CD4-positive, alpha-beta memory T cell (primary cell): ENCODE measurements around the gene TRPC4AP. TPM values are rescaled to one million over a fixed set of nuclear protein-coding genes. Genes with fewer than 3 reads are reported as not detected.

Experiments
- CTCF ChIA-PET: fragments of 350-600 bp; sonication (Branson Sonifier 250); formaldehyde crosslinking; loops from one replicate; lab custom pipeline; 2021; ENCODE audit warnings: inconsistent platforms; ENCODE audit not compliant: partially characterized antibody; lab: Charles Lee
- POLR2A ChIA-PET: fragments of 350-600 bp; sonication (Branson Sonifier 250); formaldehyde crosslinking; loops from one replicate; lab custom pipeline; 2021; ENCODE audit not compliant: partially characterized antibody; lab: Charles Lee
- DNase-seq, 5 donors: peaks; one replicate each; pipeline versions ENCODE4 v3.0.0 to v3.0.0-alpha.2; 2020 to 2022; ENCODE audit warnings: mixed read lengths in 1 of 5
- H3K27ac ChIP-seq: one replicate; pipeline ENCODE4 v1.7.0; 2013; ENCODE audit warnings: low read depth, low read length
- H3K27me3 ChIP-seq: 2 replicates; pipeline ENCODE4 v1.7.0; 2013; ENCODE audit warnings: mild to moderate bottlenecking, low read length, moderate library complexity; ENCODE audit not compliant: insufficient read depth
- H3K36me3 ChIP-seq: 2 replicates; pipeline ENCODE4 v1.7.0; 2013; ENCODE audit warnings: mild to moderate bottlenecking, low read length, moderate library complexity; ENCODE audit not compliant: insufficient read depth
- H3K4me1 ChIP-seq: 2 replicates; pipeline ENCODE4 v1.7.0; 2013; ENCODE audit warnings: mild to moderate bottlenecking, low read length, moderate library complexity; ENCODE audit not compliant: insufficient read depth
- H3K4me3 ChIP-seq, 2 donors: one replicate each; pipeline ENCODE4 v1.7.0; 2013; ENCODE audit warnings: low read length in 2 of 2, mild to moderate bottlenecking in 1 of 2
- H3K9me3 ChIP-seq, 2 donors: one replicate each; pipeline ENCODE4 v1.7.0; 2013; ENCODE audit warnings: low read length in 2 of 2, control low read depth in 1 of 2; ENCODE audit not compliant: control insufficient read depth in 1 of 2
- H3K27ac Mint-ChIP-seq, 7 donors: one replicate each; pipeline ENCODE4 v1.8.0; 2020 to 2021; ENCODE audit warnings: mixed read lengths in 7 of 7, mild to moderate bottlenecking in 6 of 7, inconsistent platforms in 3 of 7, moderate library complexity in 3 of 7
- H3K27me3 Mint-ChIP-seq, 2 donors: one replicate each; pipeline ENCODE4 v1.8.0; 2020 to 2021; ENCODE audit warnings: mixed read lengths in 2 of 2
- H3K36me3 Mint-ChIP-seq, 2 donors: one replicate each; pipeline ENCODE4 v1.8.0; 2020 to 2021; ENCODE audit warnings: mixed read lengths in 2 of 2, inconsistent platforms in 1 of 2, mild to moderate bottlenecking in 1 of 2
- H3K4me1 Mint-ChIP-seq, 4 donors: one replicate each; pipeline ENCODE4 v1.8.0; 2020 to 2021; ENCODE audit warnings: mixed read lengths in 4 of 4, mild to moderate bottlenecking in 1 of 4
- H3K4me3 Mint-ChIP-seq, 8 donors: one replicate each; pipeline ENCODE4 v1.8.0; 2020 to 2021; ENCODE audit warnings: mixed read lengths in 8 of 8, mild to moderate bottlenecking in 7 of 8, moderate library complexity in 6 of 8, inconsistent platforms in 3 of 8
- H3K9me3 Mint-ChIP-seq, 8 donors: one replicate each; pipeline ENCODE4 v1.8.0; 2020 to 2021; ENCODE audit warnings: mixed read lengths in 8 of 8, mild to moderate bottlenecking in 5 of 8, inconsistent platforms in 3 of 8, moderate library complexity in 1 of 8
- intact Hi-C: fragments of 100-400 bp; cut with micrococcal nuclease; formaldehyde crosslinking; loops from one replicate; pipeline ENCODE4 v1.15.1; 2023
- polyA plus RNA-seq, 2 donors: library from polyadenylated mRNA; unstranded; fragments of 300-500 nt; fragmentation: Illumina TruSeq; gene quantifications; one replicate each; pipeline ENCODE4 v1.2.3, GENCODE V29; 2021
- total RNA-seq, 2 experiments: library from RNA; stranded (reverse); gene quantifications; one replicate each; pipeline ENCODE4 v1.2.3, GENCODE V29; 2021

Gene TRPC4AP
- total and polyA plus RNA-seq, 4 experiments from 2014 or later = 61.2 to 81.6 (median 63.8) TPM

DNA sequence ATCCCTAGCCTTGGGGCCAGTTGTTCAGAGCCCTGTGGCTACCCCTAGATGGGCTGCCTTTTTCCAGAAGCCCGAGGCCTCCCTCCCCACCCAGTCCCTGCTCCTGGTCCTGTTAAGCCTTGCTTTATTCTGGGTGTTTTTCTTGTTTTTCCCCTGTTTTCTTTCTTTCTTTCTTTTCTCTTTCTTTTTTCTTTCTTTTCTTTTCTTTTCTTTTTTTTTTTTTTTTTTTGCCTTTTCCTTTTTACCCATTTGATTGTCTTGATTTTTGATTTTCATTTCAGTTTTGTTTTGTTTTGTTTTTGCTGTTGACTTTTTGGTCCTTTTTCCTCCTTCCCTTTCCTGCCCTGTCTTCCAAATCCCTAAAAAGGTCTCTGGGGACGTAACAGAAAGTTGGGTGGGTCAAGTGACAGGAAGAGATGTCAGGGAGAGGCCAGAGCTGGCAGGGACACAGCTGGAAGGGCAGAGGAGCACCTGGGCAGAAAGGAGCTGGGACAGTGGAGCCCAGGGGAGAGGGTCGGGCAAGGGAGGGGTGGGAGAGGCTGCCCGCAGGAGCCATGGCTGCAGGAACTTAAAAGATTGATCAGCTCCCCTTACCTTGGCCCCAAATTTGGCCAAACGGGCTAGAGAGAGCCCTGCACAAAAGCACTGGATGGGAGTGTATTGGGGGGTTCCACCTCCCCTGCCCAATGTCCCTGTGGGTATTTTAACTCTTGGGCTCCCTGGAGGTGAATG is 109.4 kb downstream of the TRPC4AP start:
- Mint-ChIP-seq H3K27ac (peak overlapping the region in 2 of 7 donors; percentile 29 to 42), H3K36me3 (no peaks in the 10 kb centered on the region), H3K4me3 (no peak overlapping the region), H3K9me3 (peaks cover 0 to 6% (median 0%) of the 10 kb centered on the region in 8 donors), H3K27me3 (peaks cover 11 to 21% of the 10 kb centered on the region in 2 donors), H3K4me1 (peaks cover 0 to 2% (median under 1%) of the 10 kb centered on the region in 4 donors)
- DNase-seq = no peak
- Histone ChIP-seq H3K27me3 (peaks cover 4% of the 10 kb centered on the region), H3K27ac (no peak overlapping the region), H3K4me1 (no peaks in the 10 kb centered on the region), H3K4me3 (no peak overlapping the region), H3K9me3 (no peaks in the 10 kb centered on the region), H3K36me3 (no peaks in the 10 kb centered on the region)
- CTCF ChIA-PET = interaction anchor here (0.6 kb wide), 1 partner anchor 32 kb away, joined by 3 read pairs; no protein-coding TSS in a partner anchor
- POLR2A ChIA-PET = no interaction called here
- intact Hi-C loops = no loop called here

DNA sequence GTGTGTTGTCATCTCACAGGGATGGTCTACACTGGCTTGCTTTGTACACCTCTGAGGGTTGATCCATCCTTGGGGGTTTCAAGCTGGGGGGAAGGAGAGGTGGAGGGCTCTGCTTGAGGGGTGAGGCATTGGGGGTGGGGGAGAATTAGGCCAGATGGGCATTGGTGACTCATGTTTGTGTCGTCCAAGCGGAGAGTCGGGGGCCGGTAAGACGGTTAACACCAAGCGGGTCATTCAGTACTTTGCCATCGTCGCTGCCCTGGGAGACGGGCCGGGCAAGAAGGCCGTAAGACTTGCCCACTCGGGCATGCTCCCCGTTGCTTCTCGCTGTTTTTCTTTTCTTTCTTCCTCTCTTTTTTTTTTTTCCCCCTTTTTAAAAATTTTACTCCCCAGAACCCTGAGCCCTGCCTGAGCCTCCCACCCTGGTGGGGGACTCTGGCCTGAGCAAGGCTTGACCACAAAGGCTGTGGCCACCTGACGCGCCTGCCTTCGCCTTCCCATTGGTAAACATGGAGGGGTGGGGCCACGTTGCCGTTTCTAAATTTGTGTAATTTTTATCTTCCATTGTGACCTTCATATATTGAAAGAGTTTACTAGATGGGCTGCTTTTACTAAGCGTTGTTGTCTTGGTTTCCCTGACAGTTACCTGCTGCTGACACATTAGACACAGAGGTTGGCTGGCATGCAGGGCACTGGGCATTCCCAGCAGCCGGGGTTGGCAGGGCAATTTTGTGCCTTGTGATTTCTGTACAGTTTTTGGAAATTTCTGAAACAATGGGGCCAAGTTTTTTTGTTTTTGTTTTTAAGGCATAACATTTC is 110.1 kb downstream of the TRPC4AP start:
- Mint-ChIP-seq H3K4me1 (peaks cover 0 to 1% (median 0%) of the 10 kb centered on the region in 4 donors), H3K4me3 (no peak overlapping the region), H3K27ac (peak overlapping the region in 1 of 7 donors; percentile 74), H3K36me3 (no peaks in the 10 kb centered on the region), H3K27me3 (peaks cover 15 to 21% of the 10 kb centered on the region in 2 donors), H3K9me3 (peaks cover 0 to 4% (median 0%) of the 10 kb centered on the region in 8 donors)
- H3K36me3 ChIP-seq = no peaks in the 10 kb centered on the region
- no peak for DNase-seq
- intact Hi-C loops = no loop called here
- no peaks in the 10 kb centered on the region for H3K4me1 ChIP-seq
- no peak overlapping the region for H3K27ac ChIP-seq
- no peak overlapping the region for H3K4me3 ChIP-seq
- H3K9me3 ChIP-seq = no peaks in the 10 kb centered on the region
- CTCF ChIA-PET = interaction anchor here (0.6 kb wide), 1 partner anchor 33 kb away, joined by 3 read pairs; no protein-coding TSS in a partner anchor
- POLR2A ChIA-PET = no interaction called here
- peaks cover 4% of the 10 kb centered on the region for H3K27me3 ChIP-seq

DNA sequence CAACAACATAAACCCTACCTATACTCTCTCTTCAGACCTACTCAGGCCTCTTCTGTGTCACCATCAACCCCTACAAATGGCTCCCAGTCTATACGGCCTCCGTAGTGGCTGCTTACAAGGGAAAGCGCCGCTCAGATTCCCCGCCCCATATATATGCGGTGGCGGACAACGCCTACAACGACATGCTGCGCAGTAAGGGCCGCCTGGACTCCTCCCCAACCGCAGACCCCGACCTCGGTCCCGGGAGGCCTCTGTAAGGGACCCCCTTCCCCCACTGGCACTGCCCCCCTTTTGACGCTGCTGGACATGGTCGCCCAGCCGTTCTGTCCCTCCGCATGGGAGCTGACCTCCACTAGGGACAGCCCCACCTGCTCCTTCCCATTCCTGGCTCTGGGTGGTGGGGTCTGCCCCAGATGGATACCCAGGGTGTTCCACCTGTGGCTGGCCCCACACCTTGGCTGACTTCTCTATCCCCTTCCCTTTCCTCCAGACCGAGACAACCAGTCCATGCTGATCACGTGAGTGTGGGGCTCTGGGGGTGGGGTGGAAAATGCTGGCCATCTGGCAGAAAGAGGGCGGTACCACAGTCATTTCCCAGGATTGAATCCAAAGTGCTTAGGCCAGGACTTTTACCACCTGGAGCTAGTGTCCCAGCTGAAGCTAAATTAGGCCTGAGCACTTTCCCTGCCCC is 111.9 kb downstream of the TRPC4AP start:
- Mint-ChIP-seq H3K4me3 (no peak overlapping the region), H3K4me1 (peaks cover 0 to 1% (median 0%) of the 10 kb centered on the region in 4 donors), H3K27ac (peak overlapping the region in 1 of 7 donors; percentile 61), H3K27me3 (peaks cover 15 to 26% of the 10 kb centered on the region in 2 donors), H3K36me3 (no peaks in the 10 kb centered on the region), H3K9me3 (peaks cover 0 to 4% (median 0%) of the 10 kb centered on the region in 8 donors)
- no peaks in the 10 kb centered on the region for H3K4me1 ChIP-seq
- ChIA-PET POLR2A (no interaction called here), CTCF (interaction anchor here (0.7 kb wide), 1 partner anchor 395 kb away, joined by 3 read pairs; no protein-coding TSS in a partner anchor)
- H3K4me3 ChIP-seq = no peak overlapping the region
- DNase-seq = no peak
- H3K36me3 ChIP-seq = no peaks in the 10 kb centered on the region
- H3K27ac ChIP-seq = no peak overlapping the region
- intact Hi-C loops = no loop called here
- peaks cover 4% of the 10 kb centered on the region for H3K27me3 ChIP-seq
- H3K9me3 ChIP-seq = no peaks in the 10 kb centered on the region

DNA sequence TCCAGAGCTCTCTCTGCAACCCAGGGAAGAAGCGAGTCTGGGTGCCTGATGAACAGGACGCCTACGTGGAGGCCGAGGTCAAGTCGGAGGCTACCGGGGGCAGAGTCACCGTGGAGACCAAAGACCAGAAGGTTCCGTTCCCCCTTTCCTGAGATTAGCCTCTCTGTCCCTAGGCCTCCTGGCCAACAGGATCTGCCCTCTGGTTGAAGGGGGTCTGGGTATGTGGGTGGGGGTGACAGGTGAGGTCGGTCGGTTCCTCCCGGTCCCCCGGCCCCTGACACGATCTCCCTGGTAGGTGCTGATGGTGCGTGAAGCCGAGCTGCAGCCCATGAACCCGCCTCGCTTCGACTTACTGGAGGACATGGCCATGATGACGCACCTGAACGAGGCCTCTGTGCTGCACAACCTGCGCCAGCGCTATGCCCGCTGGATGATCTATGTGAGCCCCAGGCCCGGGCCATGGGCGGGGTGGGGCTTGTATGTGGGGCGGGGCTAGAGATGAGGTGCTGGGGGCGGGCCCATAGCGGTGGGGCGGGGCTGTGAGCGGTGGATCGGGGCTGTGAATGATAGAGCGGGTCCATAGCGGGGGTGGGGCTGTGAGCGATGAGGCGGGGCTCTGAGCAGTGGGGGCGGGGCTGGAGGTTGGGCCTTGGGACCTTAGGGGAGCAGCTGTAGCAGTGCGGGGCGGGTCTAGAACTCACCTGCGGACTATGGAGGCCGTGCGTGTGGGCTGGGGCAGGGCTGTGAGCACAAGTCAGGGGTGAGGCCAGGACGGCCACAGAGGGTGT is 113.0 kb downstream of the TRPC4AP start:
- CTCF ChIA-PET = no interaction called here
- Histone ChIP-seq H3K9me3 (no peaks in the 10 kb centered on the region), H3K4me1 (no peaks in the 10 kb centered on the region), H3K27me3 (peaks cover 4% of the 10 kb centered on the region), H3K4me3 (no peak overlapping the region), H3K27ac (no peak overlapping the region), H3K36me3 (no peaks in the 10 kb centered on the region)
- Mint-ChIP-seq H3K4me1 (no peaks in the 10 kb centered on the region), H3K36me3 (no peaks in the 10 kb centered on the region), H3K27me3 (peaks cover 13 to 26% of the 10 kb centered on the region in 2 donors), H3K27ac (no peak overlapping the region), H3K9me3 (peaks cover 0 to 1% (median 0%) of the 10 kb centered on the region in 8 donors), H3K4me3 (no peak overlapping the region)
- no peak for DNase-seq
- POLR2A ChIA-PET = no interaction called here
- intact Hi-C loops = no loop called here

DNA sequence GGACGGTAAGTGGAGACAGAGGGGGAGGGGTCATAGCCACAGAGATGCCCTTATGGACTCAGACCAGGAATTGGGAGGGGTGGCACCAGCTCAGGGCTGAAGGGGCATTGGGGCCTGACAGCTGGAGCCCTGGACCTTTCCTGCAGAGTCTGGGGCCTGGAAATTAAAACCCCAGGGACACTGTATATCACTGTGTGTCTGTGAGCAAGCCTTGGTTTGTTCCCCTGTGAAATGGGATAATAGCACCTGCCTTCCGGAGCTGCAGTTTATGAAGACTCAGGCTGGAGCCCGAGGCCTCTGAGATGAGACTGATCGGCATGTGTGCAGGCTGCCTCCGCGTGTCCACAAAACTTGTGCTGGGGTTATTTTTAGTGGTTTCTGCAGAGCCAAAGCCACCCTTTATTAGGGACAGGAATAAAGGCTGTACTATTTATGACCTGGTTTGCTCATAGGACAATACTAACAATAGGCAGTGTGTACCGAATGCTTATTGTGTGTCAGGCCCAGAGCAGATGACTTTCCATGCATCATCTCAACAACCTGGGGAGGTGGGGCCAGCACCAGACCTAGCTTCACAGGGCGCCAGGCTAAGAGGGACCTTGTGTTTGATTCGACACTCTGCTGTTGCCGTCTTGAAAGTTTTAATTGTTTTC is 114.4 kb downstream of the TRPC4AP start:
- intact Hi-C loops = no loop called here
- ChIA-PET POLR2A (no interaction called here), CTCF (no interaction called here)
- Histone ChIP-seq H3K36me3 (no peaks in the 10 kb centered on the region), H3K4me3 (no peak overlapping the region), H3K4me1 (no peaks in the 10 kb centered on the region), H3K27me3 (no peaks in the 10 kb centered on the region), H3K9me3 (no peaks in the 10 kb centered on the region), H3K27ac (no peak overlapping the region)
- Mint-ChIP-seq H3K4me1 (no peaks in the 10 kb centered on the region), H3K36me3 (no peaks in the 10 kb centered on the region), H3K27me3 (peaks cover 12 to 21% of the 10 kb centered on the region in 2 donors), H3K27ac (no peak overlapping the region), H3K9me3 (peaks cover 0 to 1% (median 0%) of the 10 kb centered on the region in 8 donors), H3K4me3 (peak overlapping the region in 1 of 8 donors; percentile 31)
- no peak for DNase-seq

DNA sequence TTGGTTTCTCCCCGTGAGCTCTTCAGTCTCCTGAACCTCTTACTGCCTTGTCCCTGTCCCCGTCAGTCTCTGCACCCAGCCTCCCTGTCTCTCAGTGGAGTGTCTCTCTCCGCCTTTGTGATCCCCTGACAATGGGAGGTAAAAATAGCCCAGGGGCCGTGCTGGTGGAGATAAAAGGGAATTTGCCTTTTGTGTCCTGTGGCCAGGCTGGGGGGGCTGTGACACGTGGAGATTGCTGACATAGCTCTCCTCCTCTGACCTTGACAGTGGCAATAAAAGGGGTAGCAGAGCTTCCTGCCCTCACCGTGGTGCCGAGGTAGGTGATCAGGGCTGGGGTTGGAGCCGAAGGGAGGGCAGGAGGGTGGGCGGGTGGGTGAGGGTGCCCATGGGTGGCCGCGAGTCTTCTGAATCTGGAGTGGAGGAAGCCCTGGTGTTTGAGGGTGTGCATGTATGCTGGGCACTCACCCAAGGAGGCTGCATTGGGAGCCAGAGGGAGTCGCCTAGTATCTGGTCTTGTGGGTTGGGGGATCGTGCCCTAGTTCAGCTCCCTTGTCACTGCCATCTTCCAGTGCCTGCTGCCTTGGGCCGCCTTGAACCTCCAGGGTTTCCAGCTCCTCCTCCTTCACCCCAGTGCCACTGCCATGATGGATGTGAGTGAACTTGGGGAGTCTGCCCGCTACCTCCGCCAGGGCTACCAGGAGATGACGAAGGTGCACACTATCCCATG is 115.1 kb downstream of the TRPC4AP start:
- H3K27ac ChIP-seq = no peak overlapping the region
- DNase-seq = no peak
- no peaks in the 10 kb centered on the region for H3K9me3 ChIP-seq
- H3K27me3 ChIP-seq = no peaks in the 10 kb centered on the region
- no peaks in the 10 kb centered on the region for H3K36me3 ChIP-seq
- H3K27ac Mint-ChIP-seq = no peak overlapping the region
- no peaks in the 10 kb centered on the region for H3K36me3 Mint-ChIP-seq
- CTCF ChIA-PET = no interaction called here
- no peaks in the 10 kb centered on the region for H3K4me1 Mint-ChIP-seq
- no peaks in the 10 kb centered on the region for H3K4me1 ChIP-seq
- peaks cover 0 to 1% (median 0%) of the 10 kb centered on the region in 8 donors for H3K9me3 Mint-ChIP-seq
- no peak overlapping the region for H3K4me3 Mint-ChIP-seq
- H3K27me3 Mint-ChIP-seq = peaks cover 8 to 17% of the 10 kb centered on the region in 2 donors
- intact Hi-C loops = no loop called here
- POLR2A ChIA-PET = no interaction called here
- H3K4me3 ChIP-seq = no peak overlapping the region
